ENCODE measurements around the gene PHF10. TPM values are rescaled to one million over a fixed set of nuclear protein-coding genes. Genes with fewer than 3 reads are reported as not detected.

PHF10 gene
- polyA plus RNA-seq, 1 of the 3 experiments (the other 2 are of a cell fraction), result 23.5 TPM

GRCh38 chr6:169657284-169657610 lies 67.1 kb downstream of the PHF10 start:
- WGBS (ENCODE audit: low lambda C conversion rate), result 100% methylated on average over 5 of the region's 13 CpGs
- Histone ChIP-seq H3K27me3 (ENCODE audit: insufficient read depth) (no peaks in the 10 kb centered on the region), H3K9ac (no peak overlapping the region), H4K20me1 (ENCODE audit: insufficient read depth) (no peaks in the 10 kb centered on the region), H3K4me1 (ENCODE audit: control insufficient read depth in 1 of 2, insufficient read depth in 2 of 2, low read depth in 1 of 2, low read length in 1 of 2) (no peaks in the 10 kb centered on the region), H3K4me2 (no peak overlapping the region), H3K9me2 (no peaks in the 10 kb centered on the region), H2AFZ (ENCODE audit: low read depth) (no peak overlapping the region), H3K4me3 (ENCODE audit: low read depth in 2 of 2, low read length in 1 of 2) (no peak overlapping the region), H3K36me3 (replicated peaks in 1 of 2; ENCODE audit: control insufficient read depth in 1 of 2, insufficient read depth in 2 of 2, low read length in 1 of 2) (peaks cover 0 to 47% of the 10 kb centered on the region in 2 experiments), H3K27ac (ENCODE audit: low read depth in 2 of 2, low read length in 1 of 2) (no peak overlapping the region), H3F3A (replicated peaks; ENCODE audit: insufficient read depth) (no peaks in the 10 kb centered on the region), H3K9me3 (no peaks in the 10 kb centered on the region), H3K79me2 (ENCODE audit: insufficient read depth) (no peaks in the 10 kb centered on the region)
- CTCF ChIA-PET, result interaction anchor here (1.0 kb wide), 1 partner anchor 27 kb away, joined by 5 read pairs; no protein-coding TSS in a partner anchor
- TF ChIP-seq TAF1 (IDR thresholded peaks at IDR 0.05; ENCODE audit: borderline replicate concordance, low read depth, low read length), result no peak
- TF ChIP-seq RXRA (IDR thresholded peaks at IDR 0.05; ENCODE audit: borderline replicate concordance, low read depth), result no peak
- TF ChIP-seq, protein P1, sequence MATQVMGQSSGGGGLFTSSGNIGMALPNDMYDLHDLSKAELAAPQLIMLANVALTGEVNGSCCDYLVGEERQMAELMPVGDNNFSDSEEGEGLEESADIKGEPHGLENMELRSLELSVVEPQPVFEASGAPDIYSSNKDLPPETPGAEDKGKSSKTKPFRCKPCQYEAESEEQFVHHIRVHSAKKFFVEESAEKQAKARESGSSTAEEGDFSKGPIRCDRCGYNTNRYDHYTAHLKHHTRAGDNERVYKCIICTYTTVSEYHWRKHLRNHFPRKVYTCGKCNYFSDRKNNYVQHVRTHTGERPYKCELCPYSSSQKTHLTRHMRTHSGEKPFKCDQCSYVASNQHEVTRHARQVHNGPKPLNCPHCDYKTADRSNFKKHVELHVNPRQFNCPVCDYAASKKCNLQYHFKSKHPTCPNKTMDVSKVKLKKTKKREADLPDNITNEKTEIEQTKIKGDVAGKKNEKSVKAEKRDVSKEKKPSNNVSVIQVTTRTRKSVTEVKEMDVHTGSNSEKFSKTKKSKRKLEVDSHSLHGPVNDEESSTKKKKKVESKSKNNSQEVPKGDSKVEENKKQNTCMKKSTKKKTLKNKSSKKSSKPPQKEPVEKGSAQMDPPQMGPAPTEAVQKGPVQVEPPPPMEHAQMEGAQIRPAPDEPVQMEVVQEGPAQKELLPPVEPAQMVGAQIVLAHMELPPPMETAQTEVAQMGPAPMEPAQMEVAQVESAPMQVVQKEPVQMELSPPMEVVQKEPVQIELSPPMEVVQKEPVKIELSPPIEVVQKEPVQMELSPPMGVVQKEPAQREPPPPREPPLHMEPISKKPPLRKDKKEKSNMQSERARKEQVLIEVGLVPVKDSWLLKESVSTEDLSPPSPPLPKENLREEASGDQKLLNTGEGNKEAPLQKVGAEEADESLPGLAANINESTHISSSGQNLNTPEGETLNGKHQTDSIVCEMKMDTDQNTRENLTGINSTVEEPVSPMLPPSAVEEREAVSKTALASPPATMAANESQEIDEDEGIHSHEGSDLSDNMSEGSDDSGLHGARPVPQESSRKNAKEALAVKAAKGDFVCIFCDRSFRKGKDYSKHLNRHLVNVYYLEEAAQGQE (IDR thresholded peaks at IDR 0.05; ENCODE audit: low read depth, low read length), result no peak
- POLR2A ChIA-PET, result no interaction called here
- no peak for DNase-seq

DNA sequence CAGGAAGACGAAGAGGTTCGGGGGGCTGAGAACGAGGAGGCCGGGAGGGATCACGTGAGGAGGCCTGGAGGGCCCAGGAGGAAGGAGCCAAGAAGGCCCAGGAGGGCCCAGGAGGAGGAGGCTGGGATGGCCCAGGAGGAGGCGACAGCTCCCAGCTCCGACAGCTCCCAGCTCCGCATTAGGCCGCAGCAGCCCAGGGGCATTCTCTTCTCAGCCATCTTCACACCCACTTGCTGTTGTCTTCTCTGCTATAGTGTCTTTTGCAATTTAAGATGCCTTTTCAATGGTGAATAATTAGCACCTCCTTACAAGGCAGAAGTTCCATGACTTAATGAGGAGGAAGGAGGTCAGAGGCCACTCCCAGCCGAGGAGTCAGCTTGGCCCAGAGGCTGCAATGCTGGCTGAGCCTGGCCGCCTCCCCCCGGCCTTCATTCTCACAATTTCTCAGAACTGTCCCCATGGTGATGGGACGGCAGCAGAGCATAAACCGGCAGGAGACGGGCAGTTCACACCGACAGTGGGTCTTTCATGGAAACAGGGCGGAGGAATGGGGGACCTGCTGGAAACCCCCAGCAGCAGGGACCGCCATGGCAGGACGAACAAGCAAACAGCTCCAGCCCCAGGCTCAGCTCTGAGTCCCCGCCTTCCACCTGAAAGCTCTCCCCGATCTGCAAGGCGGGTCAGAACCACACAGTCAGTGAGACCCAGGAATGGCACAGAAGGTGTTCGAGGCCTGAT lies 67.6 kb downstream of the PHF10 start:
- Histone ChIP-seq H3K9me2 (no peaks in the 10 kb centered on the region), H3K27ac (ENCODE audit: low read depth in 2 of 2, low read length in 1 of 2) (no peak overlapping the region), H3K4me3 (ENCODE audit: low read depth in 2 of 2, low read length in 1 of 2) (no peak overlapping the region), H3K27me3 (ENCODE audit: insufficient read depth) (no peaks in the 10 kb centered on the region), H3F3A (replicated peaks; ENCODE audit: insufficient read depth) (no peaks in the 10 kb centered on the region), H3K4me2 (no peak overlapping the region), H3K79me2 (ENCODE audit: insufficient read depth) (no peaks in the 10 kb centered on the region), H2AFZ (ENCODE audit: low read depth) (no peak overlapping the region), H4K20me1 (ENCODE audit: insufficient read depth) (no peaks in the 10 kb centered on the region), H3K9me3 (no peaks in the 10 kb centered on the region), H3K4me1 (ENCODE audit: control insufficient read depth in 1 of 2, insufficient read depth in 2 of 2, low read depth in 1 of 2, low read length in 1 of 2) (no peaks in the 10 kb centered on the region), H3K9ac (no peak overlapping the region), H3K36me3 (replicated peaks in 1 of 2; ENCODE audit: control insufficient read depth in 1 of 2, insufficient read depth in 2 of 2, low read length in 1 of 2) (peaks cover 0 to 41% of the 10 kb centered on the region in 2 experiments)
- POLR2A ChIA-PET, result no interaction called here
- no peak for DNase-seq
- TF ChIP-seq CHD2 (IDR thresholded peaks at IDR 0.05; ENCODE audit: low read length, partially characterized antibody), result no peak
- 97% methylated on average over 19 of the region's 23 CpGs for WGBS (ENCODE audit: low lambda C conversion rate)
- CTCF ChIA-PET, result interaction anchor here (1.0 kb wide), 1 partner anchor 27 kb away, joined by 5 read pairs; no protein-coding TSS in a partner anchor

Measured in SK-N-SH (cell line).